Esophagus squamous epithelium (tissue), 5 donors: ENCODE measurements around the gene TMEM123. TPM values are rescaled to one million over a fixed set of nuclear protein-coding genes. Genes with fewer than 3 reads are reported as not detected.

Source experiments
- DNase-seq: peaks from one replicate; lab custom pipeline; 2025; lab: John Stamatoyannopoulos, UW
- H3K27ac ChIP-seq, 4 donors: fragments of 200-600 bp; sonication (generic); one replicate each; pipeline ENCODE4 v1.5.1; 2016 to 2019; ENCODE audit warnings: mild to moderate bottlenecking in 1 of 4
- H3K27me3 ChIP-seq, 4 donors: fragments of 200-600 bp; sonication (generic); 1 replicate in 3 of 4; 2 replicates in 1 of 4; pipeline versions ENCODE4 v1.5.1 to v1.6.0; 2017 to 2021; ENCODE audit warnings: antibody characterized with exemption in 1 of 4
- H3K36me3 ChIP-seq, 3 donors: fragments of 200-600 bp; sonication (generic); one replicate each; pipeline ENCODE4 v1.5.1; 2016 to 2019
- H3K4me1 ChIP-seq, 3 donors: fragments of 200-600 bp; sonication (generic); one replicate each; pipeline ENCODE4 v1.5.1; 2017 to 2019
- H3K4me3 ChIP-seq, 4 donors: fragments of 200-600 bp; sonication (generic); 1 replicate in 3 of 4; 2 replicates in 1 of 4; pipeline ENCODE4 v1.5.1; 2016 to 2019; ENCODE audit warnings: mild to moderate bottlenecking in 2 of 4, moderate library complexity in 1 of 4
- H3K9me3 ChIP-seq, 3 donors: fragments of 200-600 bp; sonication (generic); one replicate each; pipeline ENCODE4 v1.5.1; 2016 to 2019
- POLR2A ChIP-seq, 4 donors: fragments of 450-650 bp; IDR thresholded peaks; one replicate each; pipeline ENCODE4 v1.6.1; 2017; ENCODE audit warnings: antibody characterized with exemption in 4 of 4, mild to moderate bottlenecking in 4 of 4, moderate library complexity in 3 of 4
- WGBS, 2 donors: methylation state at CpG; one replicate each; pipeline ENCODE4 v1.1.5; 2018; 5-methylcytosine and 5-hydroxymethylcytosine counted together
- intact Hi-C: fragments of 100-400 bp; cut with DNase I; formaldehyde crosslinking; loops from one replicate; pipeline ENCODE4 v1.15.0; 2022
- total RNA-seq, 4 donors: library from RNA; depleted of rRNA; stranded (reverse); fragments of >200 nt; gene quantifications; one replicate each; pipeline ENCODE4 v1.1.0, GENCODE V29; 2016
- TF ChIP-seq, protein P1 (sequence below), 6 experiments: fragments of 450-650 bp in 4 of 6; fragments of 200-600 bp in 2 of 6; sonication (generic) in 2 of 6; IDR thresholded peaks; one replicate each; pipeline ENCODE4 v1.5.1; 2016 to 2019; ENCODE audit warnings: antibody characterized with exemption in 6 of 6, mild to moderate bottlenecking in 4 of 6, moderate library complexity in 4 of 6
- donor health status: DM: yes; HTN: yes; CAD: no.

Gene TMEM123
- total RNA-seq, 4 donors from 2014 or later, result 53.2 to 152 (median 128) TPM

DNA sequence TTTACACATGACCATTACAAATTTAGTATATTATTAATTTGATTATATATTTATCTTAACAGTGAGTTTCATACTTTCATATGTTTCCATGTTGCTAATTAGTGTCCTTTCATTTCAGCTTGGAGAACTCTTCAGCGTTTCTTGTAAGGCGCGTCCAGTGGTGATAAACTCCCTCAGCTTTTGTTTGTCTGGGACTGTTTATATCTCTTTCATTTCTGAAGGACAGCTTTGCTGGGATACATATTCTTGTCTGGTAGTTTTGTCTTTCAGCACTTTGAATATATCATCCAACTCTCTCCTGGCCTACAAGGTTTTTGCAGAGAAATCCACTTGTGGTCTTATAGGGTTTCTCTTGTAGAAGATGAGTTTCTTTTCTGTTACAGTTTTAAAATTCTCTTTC is 93.2 kb downstream of the TMEM123 start:
- DNase-seq, result no peak
- 62 to 64% methylated on average over 3 of the region's 3 CpGs for WGBS, 2 donors
- peaks cover 0 to 81% (median 10%) of the 10 kb centered on the region in 3 donors for H3K36me3 ChIP-seq
- H3K9me3 ChIP-seq, result no peaks in the 10 kb centered on the region
- peaks cover 0 to 6% (median 0%) of the 10 kb centered on the region in 3 donors for H3K4me1 ChIP-seq
- TF ChIP-seq, protein P1, sequence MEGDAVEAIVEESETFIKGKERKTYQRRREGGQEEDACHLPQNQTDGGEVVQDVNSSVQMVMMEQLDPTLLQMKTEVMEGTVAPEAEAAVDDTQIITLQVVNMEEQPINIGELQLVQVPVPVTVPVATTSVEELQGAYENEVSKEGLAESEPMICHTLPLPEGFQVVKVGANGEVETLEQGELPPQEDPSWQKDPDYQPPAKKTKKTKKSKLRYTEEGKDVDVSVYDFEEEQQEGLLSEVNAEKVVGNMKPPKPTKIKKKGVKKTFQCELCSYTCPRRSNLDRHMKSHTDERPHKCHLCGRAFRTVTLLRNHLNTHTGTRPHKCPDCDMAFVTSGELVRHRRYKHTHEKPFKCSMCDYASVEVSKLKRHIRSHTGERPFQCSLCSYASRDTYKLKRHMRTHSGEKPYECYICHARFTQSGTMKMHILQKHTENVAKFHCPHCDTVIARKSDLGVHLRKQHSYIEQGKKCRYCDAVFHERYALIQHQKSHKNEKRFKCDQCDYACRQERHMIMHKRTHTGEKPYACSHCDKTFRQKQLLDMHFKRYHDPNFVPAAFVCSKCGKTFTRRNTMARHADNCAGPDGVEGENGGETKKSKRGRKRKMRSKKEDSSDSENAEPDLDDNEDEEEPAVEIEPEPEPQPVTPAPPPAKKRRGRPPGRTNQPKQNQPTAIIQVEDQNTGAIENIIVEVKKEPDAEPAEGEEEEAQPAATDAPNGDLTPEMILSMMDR (IDR thresholded peaks at IDR 0.05), result no peak
- TF ChIP-seq POLR2A (IDR thresholded peaks at IDR 0.05), result no peak
- intact Hi-C loops, result no loop called here
- no peak overlapping the region for H3K27ac ChIP-seq
- H3K4me3 ChIP-seq, result no peak overlapping the region
- no peaks in the 10 kb centered on the region for H3K27me3 ChIP-seq

DNA sequence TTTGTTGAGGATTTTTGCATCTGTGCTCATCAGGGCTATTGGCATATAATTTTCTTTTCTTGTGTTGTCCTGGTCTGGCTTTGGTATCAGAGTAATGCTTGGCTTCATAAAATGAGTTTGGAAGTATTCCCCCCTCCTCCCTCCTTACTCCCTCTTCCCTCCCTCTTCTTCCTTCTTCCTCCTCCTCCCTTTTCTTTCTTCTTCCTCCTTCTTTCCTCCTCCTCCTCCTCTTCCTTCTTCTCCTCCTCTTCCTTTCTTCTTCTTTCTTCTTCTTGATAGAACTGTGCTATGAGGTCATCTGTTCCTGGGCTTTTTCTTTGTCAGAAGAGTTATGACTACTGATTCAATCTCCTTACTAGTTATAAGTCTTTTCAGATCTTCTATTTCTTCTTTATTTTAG is 95.4 kb downstream of the TMEM123 start:
- DNase-seq, result no peak
- Histone ChIP-seq H3K4me3 (no peak overlapping the region), H3K36me3 (peaks cover 0 to 73% (median 10%) of the 10 kb centered on the region in 3 donors), H3K27me3 (no peaks in the 10 kb centered on the region), H3K27ac (no peak overlapping the region), H3K9me3 (no peaks in the 10 kb centered on the region), H3K4me1 (peaks cover 0 to 6% (median 0%) of the 10 kb centered on the region in 3 donors)
- TF ChIP-seq, protein P1 (IDR thresholded peaks at IDR 0.05), result no peak
- no peak for TF ChIP-seq POLR2A (IDR thresholded peaks at IDR 0.05)
- intact Hi-C loops, result no loop called here

DNA sequence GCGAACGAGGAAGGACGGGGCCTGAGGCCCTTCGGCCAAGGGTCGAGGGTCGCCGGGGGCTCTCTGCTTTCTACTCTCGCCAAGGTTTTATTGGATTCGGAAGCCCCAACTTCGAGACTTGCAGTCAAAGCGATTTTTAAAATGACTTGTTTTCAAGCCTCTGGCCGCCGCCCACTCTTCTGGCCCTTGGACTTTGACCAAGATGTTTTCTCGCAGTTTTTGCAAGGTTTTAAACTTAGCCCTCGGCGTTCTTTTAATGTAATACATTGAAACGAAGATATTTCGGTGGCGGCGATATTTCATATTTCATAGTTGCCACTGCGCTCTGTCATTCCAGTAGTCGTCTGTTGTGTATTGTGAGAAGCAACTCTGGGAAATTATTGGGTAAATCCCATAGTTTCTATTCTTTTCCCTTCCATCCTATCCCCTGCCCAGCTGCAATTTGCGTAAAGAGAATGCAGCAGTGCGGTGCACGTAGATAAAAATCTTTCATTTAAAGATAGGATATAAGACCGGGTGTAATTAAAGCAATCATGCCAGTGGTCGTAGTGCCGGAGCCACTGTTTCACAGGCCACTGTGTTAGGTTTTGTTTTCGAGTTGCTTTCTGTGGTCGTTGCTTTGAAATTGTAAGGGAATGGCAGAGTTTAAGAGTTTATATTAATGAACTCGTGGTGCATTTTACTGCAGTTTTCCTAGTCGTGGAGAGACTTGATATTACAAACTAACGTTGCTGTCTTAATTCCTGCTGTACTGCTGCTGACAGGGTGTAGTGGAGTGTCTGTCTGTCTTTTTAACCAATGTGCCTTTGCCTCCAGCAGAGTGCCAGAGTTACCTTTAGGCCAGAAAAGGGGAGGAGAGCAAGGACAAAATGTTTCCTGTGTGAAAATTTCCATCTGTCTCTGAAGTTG is 104.8 kb downstream of the TMEM123 start:
- Histone ChIP-seq H3K9me3 (no peaks in the 10 kb centered on the region), H3K4me3 (peak overlapping the region; percentile 61 to 92 (median 76)), H3K4me1 (peaks cover 0 to 40% (median 6%) of the 10 kb centered on the region in 3 donors), H3K27ac (peak overlapping the region; percentile 97 to 99 (median 98)), H3K36me3 (peaks cover 0 to 19% (median 0%) of the 10 kb centered on the region in 3 donors), H3K27me3 (no peaks in the 10 kb centered on the region)
- TF ChIP-seq, protein P1 (IDR thresholded peaks at IDR 0.05), result peak in 1 of 6 experiments; percentile 10
- peak in 1 of 4 donors; percentile 21 for TF ChIP-seq POLR2A (IDR thresholded peaks at IDR 0.05)
- no peak for DNase-seq
- intact Hi-C loops, result no loop called here
- 1% methylated on average over 26 to 30 of the region's 33 CpGs for WGBS, 2 donors

DNA sequence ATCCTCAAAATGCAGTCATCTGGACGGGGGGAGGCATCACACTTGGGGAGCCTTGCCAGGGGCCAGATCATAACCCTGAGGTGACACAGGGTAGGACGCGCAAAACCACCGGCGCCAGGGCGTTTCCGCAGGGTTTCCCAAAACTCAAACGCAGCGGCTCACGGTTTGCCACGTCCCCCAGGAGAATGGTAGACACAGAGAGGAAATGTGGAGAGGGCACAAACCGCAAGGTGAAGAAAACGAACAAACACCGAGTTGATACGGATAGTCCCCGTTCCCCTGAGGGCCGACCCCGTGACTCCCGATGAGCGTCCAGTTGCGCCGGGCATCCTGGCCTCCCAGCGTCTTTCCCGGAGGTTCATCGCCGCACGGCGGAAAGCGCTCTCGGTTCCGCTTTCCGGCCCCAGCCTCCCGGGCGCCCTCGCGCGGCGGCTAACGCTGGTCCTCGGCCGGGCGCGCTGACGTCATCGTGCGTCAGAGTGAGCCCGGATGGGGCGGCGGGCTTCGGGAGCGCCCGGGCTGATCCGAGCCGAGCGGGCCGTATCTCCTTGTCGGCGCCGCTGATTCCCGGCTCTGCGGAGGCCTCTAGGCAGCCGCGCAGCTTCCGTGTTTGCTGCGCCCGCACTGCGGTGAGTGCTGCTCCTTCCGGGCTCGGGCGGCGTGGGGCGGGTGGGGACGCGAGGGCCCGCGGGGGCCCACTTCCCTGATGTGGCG is 105.7 kb downstream of the TMEM123 start, which contains the start of gene BIRC2:
BIRC2 (plus strand) TSS at position 467 of the 714 bp plus-strand sequence. CDS start 2,641 bp downstream, outside the sequence.
- Histone ChIP-seq H3K27ac (peak within 1 kb of the TSS; percentile 97 to 99 (median 98)), H3K27me3 (no peaks in the 10 kb centered on the region), H3K36me3 (peaks cover 0 to 12% (median 0%) of the 10 kb centered on the region in 3 donors), H3K4me1 (peaks cover 0 to 41% (median 6%) of the 10 kb centered on the region in 3 donors), H3K9me3 (no peaks in the 10 kb centered on the region), H3K4me3 (peak within 1 kb of the TSS; percentile 61 to 92 (median 76))
- DNase-seq, result peak; percentile 67
- intact Hi-C loops, result no loop called here
- WGBS, 2 donors, result 0 to 1% methylated on average over 21 to 26 of the region's 77 CpGs
- TF ChIP-seq, protein P1 (IDR thresholded peaks at IDR 0.05), result peak; percentile 53 to 93 (median 84)
- TF ChIP-seq POLR2A (IDR thresholded peaks at IDR 0.05), result peak in 2 of 4 donors; percentile 87 to 95
